Activated CD8-positive, alpha-beta T cell treated with anti-CD3 and anti-CD28 coated beads for 36 hours (primary cell): ENCODE results near the gene TMEM169. TPM values are rescaled to one million over a fixed set of nuclear protein-coding genes. Genes with fewer than 3 reads are reported as not detected.

ENCODE experiments used
- ATAC-seq: fragments of 200-7000 bp; cut with Tn5 transposase; one replicate; pipeline ENCODE4 v1.10.0; 2021; ENCODE audit warnings: mild to moderate bottlenecking, moderate library complexity
- CTCF ChIA-PET: fragments of 350-600 bp; sonication (Branson Sonifier 250); formaldehyde crosslinking; loops from one replicate; lab custom pipeline; 2021; ENCODE audit warnings: antibody characterized with exemption; lab: Charles Lee
- POLR2A ChIA-PET: fragments of 350-600 bp; sonication (Branson Sonifier 250); formaldehyde crosslinking; loops from one replicate; lab custom pipeline; 2021; ENCODE audit warnings: antibody characterized with exemption; lab: Charles Lee
- DNase-seq: peaks from one replicate; pipeline ENCODE4 v3.0.0-alpha.2; 2020
- H3K27ac Mint-ChIP-seq: one replicate; pipeline ENCODE4 v1.8.0; 2021; ENCODE audit warnings: mild to moderate bottlenecking, mixed read lengths
- H3K27me3 Mint-ChIP-seq: one replicate; pipeline ENCODE4 v1.8.0; 2021; ENCODE audit warnings: mixed read lengths
- H3K36me3 Mint-ChIP-seq: one replicate; pipeline ENCODE4 v1.8.0; 2021; ENCODE audit warnings: low read depth, mixed read lengths
- H3K4me1 Mint-ChIP-seq: one replicate; pipeline ENCODE4 v1.8.0; 2021; ENCODE audit warnings: low read depth, mixed read lengths
- H3K4me3 Mint-ChIP-seq: one replicate; pipeline ENCODE4 v1.8.0; 2021; ENCODE audit warnings: mild to moderate bottlenecking, moderate library complexity, mixed read lengths
- H3K9me3 Mint-ChIP-seq: one replicate; pipeline ENCODE4 v1.8.0; 2021; ENCODE audit warnings: mixed read lengths
- intact Hi-C: fragments of 100-400 bp; cut with micrococcal nuclease; formaldehyde crosslinking; loops from one replicate; pipeline ENCODE4 v1.10.0; 2022
- total RNA-seq, 2 experiments: library from RNA; stranded (reverse); gene quantifications; one replicate each; pipeline ENCODE4 v1.2.3, GENCODE V29; 2021
- TF ChIP-seq, protein P1 (sequence below): fragments of 200-600 bp; IDR thresholded peaks from one replicate; pipeline ENCODE4 v1.8.0; 2022; ENCODE audit warnings: antibody characterized with exemption, mild to moderate bottlenecking

The TMEM169 gene, protein sequence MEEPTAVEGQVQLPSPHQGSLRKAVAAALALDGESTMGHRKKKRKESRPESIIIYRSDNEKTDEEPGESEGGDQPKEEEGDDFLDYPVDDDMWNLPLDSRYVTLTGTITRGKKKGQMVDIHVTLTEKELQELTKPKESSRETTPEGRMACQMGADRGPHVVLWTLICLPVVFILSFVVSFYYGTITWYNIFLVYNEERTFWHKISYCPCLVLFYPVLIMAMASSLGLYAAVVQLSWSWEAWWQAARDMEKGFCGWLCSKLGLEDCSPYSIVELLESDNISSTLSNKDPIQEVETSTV
- under 1 TPM; 0.76 to 0.83 TPM for total RNA-seq

DNA sequence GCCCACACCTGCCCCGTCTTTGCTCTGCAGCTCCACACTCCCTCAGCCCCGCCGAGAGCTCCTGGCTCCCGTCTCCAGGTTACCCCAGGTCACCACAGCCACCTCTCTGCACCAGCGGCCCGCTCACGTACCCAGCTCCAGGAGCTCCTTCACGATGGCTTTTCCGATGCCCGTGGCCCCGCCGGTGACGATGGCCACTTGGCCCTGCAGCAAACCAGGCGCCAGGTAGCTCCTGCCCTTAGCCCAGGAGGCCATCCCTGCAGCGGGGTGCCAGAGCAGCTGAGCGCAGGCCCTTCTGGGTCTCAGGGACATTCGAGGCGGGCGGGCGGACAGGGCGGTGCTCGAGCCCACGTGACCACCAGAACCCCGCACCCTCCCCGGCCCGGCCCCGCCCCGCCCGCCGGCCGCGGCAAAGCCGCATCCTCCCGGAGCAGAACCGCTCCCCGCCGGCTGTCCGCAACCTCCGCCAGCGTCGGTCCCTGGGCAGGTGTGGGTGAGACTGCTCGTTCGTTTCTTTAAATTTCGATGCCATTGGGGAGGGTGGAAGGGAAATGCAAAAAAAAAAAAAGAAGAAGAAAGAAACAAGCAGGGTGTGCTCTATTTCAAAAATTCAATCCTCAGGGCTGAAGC is at the start of gene TMEM169, which contains the start of gene PECR:
TMEM169 (plus strand) TSS at position 433 of the 630 bp plus-strand sequence. CDS start 14,045 bp downstream, outside the sequence.
PECR (minus strand) TSS at position 323 of the 630 bp plus-strand sequence; CDS start at position 255, 68 bp downstream.
- H3K9me3 Mint-ChIP-seq, result no peaks in the 10 kb centered on the region
- no peaks in the 10 kb centered on the region for H3K36me3 Mint-ChIP-seq
- peak within 1 kb of the TSS; percentile 84 for H3K27ac Mint-ChIP-seq
- intact Hi-C loops, result no loop called here
- H3K4me1 Mint-ChIP-seq, result peaks cover 51% of the 10 kb centered on the region
- TF ChIP-seq, protein P1, sequence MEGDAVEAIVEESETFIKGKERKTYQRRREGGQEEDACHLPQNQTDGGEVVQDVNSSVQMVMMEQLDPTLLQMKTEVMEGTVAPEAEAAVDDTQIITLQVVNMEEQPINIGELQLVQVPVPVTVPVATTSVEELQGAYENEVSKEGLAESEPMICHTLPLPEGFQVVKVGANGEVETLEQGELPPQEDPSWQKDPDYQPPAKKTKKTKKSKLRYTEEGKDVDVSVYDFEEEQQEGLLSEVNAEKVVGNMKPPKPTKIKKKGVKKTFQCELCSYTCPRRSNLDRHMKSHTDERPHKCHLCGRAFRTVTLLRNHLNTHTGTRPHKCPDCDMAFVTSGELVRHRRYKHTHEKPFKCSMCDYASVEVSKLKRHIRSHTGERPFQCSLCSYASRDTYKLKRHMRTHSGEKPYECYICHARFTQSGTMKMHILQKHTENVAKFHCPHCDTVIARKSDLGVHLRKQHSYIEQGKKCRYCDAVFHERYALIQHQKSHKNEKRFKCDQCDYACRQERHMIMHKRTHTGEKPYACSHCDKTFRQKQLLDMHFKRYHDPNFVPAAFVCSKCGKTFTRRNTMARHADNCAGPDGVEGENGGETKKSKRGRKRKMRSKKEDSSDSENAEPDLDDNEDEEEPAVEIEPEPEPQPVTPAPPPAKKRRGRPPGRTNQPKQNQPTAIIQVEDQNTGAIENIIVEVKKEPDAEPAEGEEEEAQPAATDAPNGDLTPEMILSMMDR, result no peak
- ChIA-PET POLR2A (interaction anchor here (0.6 to 7.0 kb wide), 6 partner anchors 11 to 79 kb away, joined by 3 to 41 read pairs (median 6); partner anchors contain the start of gene XRCC5), CTCF (interaction anchor here (0.7 to 1.4 kb wide), 11 partner anchors 9 to 65 kb away, joined by 3 to 7 read pairs (median 4); partner anchors contain the start of gene XRCC5)
- ATAC-seq, result peak; percentile 91
- H3K27me3 Mint-ChIP-seq, result no peaks in the 10 kb centered on the region
- peak; percentile 82 for DNase-seq
- H3K4me3 Mint-ChIP-seq, result peak within 1 kb of the TSS; percentile 89

DNA sequence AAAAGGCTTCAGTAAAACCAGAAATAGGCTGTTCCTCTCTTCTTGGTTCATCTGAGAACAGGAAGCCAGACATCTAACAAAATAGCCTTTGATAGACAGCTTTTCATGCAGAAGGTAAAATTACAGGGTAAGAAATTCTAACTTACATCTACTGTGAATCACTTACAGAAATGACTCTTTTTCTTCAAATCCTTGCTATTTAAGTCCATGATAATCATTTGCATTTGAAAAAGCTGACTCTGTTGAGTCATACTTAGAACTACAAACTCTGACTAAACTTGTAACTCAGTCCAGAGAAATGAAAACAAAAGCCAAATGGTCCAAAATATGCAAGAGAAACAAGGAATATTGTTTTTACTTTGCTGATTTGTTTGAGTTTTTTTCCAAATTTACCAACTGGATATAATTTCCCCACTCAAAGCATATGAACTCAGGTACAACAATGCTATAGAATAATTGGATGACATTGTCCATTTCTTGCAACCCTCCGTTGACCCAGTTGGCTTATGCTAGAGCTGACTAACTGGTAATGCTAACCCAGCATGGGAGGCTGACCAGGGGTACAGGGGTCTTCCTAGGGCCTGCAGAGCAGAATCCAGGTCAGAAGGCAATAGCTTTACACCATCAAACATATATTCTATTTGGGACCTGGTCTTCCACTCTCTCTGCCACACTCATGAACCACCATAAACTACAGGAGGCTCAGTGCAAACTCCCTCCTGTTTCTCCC is 49.6 kb upstream of the TMEM169 start:
- ATAC-seq, result peak; percentile 83

DNA sequence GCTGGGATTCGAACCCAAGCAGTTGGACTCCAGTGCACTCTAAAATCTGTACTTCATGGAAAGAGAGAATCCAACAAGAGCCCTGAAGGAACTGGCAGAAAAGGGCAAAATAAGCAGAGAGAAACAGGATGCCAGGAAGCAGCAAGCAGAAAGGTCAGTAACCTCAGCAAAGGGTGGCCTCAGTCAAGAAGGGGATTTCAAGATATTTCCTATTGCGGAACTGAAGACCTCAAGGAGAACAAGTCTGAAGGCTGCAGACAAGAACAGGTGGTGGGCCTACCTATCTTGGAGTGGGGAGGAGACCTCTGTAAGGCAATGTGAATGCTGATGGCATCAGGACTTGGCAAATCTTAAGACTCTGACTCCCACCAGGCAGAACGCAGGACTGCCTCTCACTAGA is 48.3 kb upstream of the TMEM169 start:
- Mint-ChIP-seq H3K36me3 (peaks cover 6% of the 10 kb centered on the region), H3K27me3 (no peaks in the 10 kb centered on the region), H3K27ac (no peak overlapping the region), H3K4me1 (peaks cover 44% of the 10 kb centered on the region), H3K9me3 (no peaks in the 10 kb centered on the region), H3K4me3 (no peak overlapping the region)
- ATAC-seq (no peak), DNase-seq (no peak)
- CTCF ChIA-PET, result interaction anchor here (0.6 to 7.1 kb wide), 37 partner anchors 8 to 633 kb away, joined by 3 to 67 read pairs (median 6); partner anchors contain the start of genes PECR, TMEM169 and XRCC5
- POLR2A ChIA-PET, result interaction anchor here (0.6 to 3.5 kb wide), 4 partner anchors 24 to 319 kb away, joined by 3 to 17 read pairs (median 5); partner anchors contain the start of gene XRCC5
- intact Hi-C loops, result loop anchor here (5.0 kb wide), 1 partner anchor 79 kb away; no protein-coding TSS in a partner anchor
- TF ChIP-seq, protein P1, result no peak

More for the DNA sequence above, 49.6 kb upstream of the TMEM169 start:
- peaks cover 44% of the 10 kb centered on the region for H3K4me1 Mint-ChIP-seq
- peak overlapping the region; percentile 21 for H3K4me3 Mint-ChIP-seq
- no peak for DNase-seq
- ChIA-PET CTCF (interaction anchor here (0.6 to 7.1 kb wide), 19 partner anchors 9 to 405 kb away, joined by 3 to 67 read pairs (median 6); partner anchors contain the start of gene XRCC5), POLR2A (interaction anchor here (0.6 to 3.5 kb wide), 9 partner anchors 9 to 191 kb away, joined by 3 to 17 read pairs (median 3); partner anchors contain the start of genes MREG and XRCC5)
- no peaks in the 10 kb centered on the region for H3K9me3 Mint-ChIP-seq
- H3K27me3 Mint-ChIP-seq, result no peaks in the 10 kb centered on the region
- TF ChIP-seq, protein P1, result no peak
- H3K27ac Mint-ChIP-seq, result peak overlapping the region; percentile 84
- intact Hi-C loops, result loop anchor here (5.0 kb wide), 1 partner anchor 80 kb away; no protein-coding TSS in a partner anchor
- H3K36me3 Mint-ChIP-seq, result peaks cover 6% of the 10 kb centered on the region

DNA sequence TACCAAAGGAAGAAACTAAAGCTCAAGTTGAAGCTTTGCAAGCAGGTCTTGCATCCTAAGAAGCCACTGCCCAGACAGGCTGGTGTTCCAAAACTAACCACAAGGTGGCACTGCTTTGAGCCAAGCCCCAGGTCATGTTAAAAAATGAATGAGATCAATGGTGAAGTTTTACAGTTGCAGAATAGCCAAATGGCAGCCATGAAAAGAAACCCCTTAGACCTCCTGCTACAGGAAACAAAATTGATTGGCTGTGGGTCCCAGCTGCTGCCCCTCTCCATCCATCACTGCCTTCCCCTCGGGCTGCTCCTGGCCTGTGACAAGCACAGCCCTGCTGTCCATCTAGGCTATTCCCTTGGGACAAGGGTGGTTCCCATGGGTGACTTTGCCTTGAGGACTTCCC is 47.7 kb upstream of the TMEM169 start:
- Mint-ChIP-seq H3K27me3 (no peaks in the 10 kb centered on the region), H3K9me3 (no peaks in the 10 kb centered on the region), H3K4me1 (peaks cover 44% of the 10 kb centered on the region), H3K4me3 (no peak overlapping the region), H3K36me3 (peaks cover 6% of the 10 kb centered on the region), H3K27ac (no peak overlapping the region)
- TF ChIP-seq, protein P1, result peak; percentile 87
- intact Hi-C loops, result loop anchor here (5.0 kb wide), 1 partner anchor 78 kb away; no protein-coding TSS in a partner anchor
- peak; percentile 92 for DNase-seq
- ATAC-seq, result peak; percentile 76
- CTCF ChIA-PET, result interaction anchor here (0.6 to 7.1 kb wide), 34 partner anchors 8 to 165 kb away, joined by 3 to 67 read pairs (median 6); partner anchors contain the start of genes PECR, TMEM169 and XRCC5
- POLR2A ChIA-PET, result interaction anchor here (0.6 to 3.5 kb wide), 3 partner anchors 18 to 318 kb away, joined by 4 to 17 read pairs (median 8); partner anchors contain the start of gene XRCC5
